ENCODE data around the gene DNAH12. TPM values are rescaled to one million over a fixed set of nuclear protein-coding genes. Genes with fewer than 3 reads are reported as not detected.
"Not testable (repeated sequence)": the region's sequence is repeated elsewhere in the genome, so short reads cannot be mapped to it uniquely, and the experiment has no call there.

DNAH12 gene
- total RNA-seq, 6 experiments from 2014 or later: 0.05 to 0.07 (median 0.05) TPM; not detected in 1

DNA sequence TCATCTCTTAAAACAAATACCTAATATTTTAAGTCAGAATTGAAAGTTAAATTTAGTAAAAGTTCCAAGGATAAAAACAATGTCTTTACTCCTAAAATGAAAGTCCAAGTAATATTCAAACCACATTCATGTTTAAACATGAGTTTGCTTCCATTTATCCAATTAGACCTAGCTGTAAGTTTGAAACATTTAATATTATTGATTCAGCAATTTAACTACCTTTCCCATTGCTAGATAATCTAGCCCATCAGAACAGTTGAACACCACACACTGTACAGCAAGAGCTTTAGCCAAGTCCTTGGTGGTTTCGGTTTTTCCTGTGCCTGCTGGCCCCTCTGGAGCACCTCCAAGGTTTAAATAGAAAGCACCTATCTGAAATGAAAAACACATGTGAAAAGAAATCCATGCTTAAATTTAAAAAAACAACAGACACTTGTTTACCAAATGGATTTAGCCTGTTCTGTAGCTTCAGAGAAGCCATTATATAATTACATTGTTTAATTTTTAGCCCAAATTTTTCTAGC lies 97.8 kb downstream of the DNAH12 start:
- Mint-ChIP-seq H3K4me3 (peak overlapping the region; percentile 49), H3K27ac (no peak overlapping the region), H3K4me1 (ENCODE audit: low read depth) (peaks cover 25% of the 10 kb centered on the region), H3K36me3 (ENCODE audit: low read depth) (no peaks in the 10 kb centered on the region), H3K9me3 (no peaks in the 10 kb centered on the region), H3K27me3 (ENCODE audit: insufficient read depth) (peaks cover 8% of the 10 kb centered on the region)
- TF ChIP-seq, protein P1, sequence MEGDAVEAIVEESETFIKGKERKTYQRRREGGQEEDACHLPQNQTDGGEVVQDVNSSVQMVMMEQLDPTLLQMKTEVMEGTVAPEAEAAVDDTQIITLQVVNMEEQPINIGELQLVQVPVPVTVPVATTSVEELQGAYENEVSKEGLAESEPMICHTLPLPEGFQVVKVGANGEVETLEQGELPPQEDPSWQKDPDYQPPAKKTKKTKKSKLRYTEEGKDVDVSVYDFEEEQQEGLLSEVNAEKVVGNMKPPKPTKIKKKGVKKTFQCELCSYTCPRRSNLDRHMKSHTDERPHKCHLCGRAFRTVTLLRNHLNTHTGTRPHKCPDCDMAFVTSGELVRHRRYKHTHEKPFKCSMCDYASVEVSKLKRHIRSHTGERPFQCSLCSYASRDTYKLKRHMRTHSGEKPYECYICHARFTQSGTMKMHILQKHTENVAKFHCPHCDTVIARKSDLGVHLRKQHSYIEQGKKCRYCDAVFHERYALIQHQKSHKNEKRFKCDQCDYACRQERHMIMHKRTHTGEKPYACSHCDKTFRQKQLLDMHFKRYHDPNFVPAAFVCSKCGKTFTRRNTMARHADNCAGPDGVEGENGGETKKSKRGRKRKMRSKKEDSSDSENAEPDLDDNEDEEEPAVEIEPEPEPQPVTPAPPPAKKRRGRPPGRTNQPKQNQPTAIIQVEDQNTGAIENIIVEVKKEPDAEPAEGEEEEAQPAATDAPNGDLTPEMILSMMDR (IDR thresholded peaks at IDR 0.05): no peak
- DNase-seq: no peak

DNA sequence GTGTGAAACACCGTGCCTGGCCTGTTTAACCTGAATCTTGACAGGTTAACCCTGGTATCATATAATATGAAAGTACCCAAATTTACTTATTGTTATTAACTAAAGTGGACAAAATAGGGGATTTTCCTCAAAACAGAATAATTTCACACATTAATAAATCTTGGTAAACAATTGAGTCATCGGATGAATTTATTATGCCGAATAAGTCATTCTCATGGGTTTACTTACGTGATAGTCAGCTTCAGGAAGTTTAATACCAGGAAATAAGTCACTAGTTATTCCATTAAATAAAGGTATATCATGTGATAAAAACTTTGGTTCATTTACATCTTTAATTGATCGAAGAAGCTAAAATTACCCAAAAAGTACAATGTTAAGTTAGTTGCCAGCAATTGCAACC lies 99.7 kb downstream of the DNAH12 start:
- H3K9me3 Mint-ChIP-seq: no peaks in the 10 kb centered on the region

DNA sequence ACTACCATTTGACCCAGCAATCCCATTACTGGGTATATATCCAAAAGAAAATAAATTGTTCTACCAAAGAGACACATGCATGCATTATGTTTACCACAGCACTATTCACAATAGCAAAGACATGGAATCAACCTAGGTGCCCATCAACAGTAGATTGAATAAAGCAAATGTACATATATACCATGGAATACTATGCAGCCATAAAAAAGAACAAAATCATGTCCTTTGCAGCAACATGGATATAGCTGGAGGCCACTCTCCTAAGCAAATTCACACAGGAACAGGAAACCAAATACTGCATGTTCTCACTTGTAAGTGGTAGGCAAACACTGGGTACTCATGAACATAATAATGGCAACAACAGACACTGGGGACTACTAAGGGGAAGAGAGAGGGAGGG lies 104.0 kb downstream of the DNAH12 start:
- not testable (repeated sequence) for H3K27me3 Mint-ChIP-seq (ENCODE audit: insufficient read depth); H3K36me3 Mint-ChIP-seq (ENCODE audit: low read depth); DNase-seq; H3K27ac Mint-ChIP-seq; H3K4me1 Mint-ChIP-seq (ENCODE audit: low read depth); H3K4me3 Mint-ChIP-seq; H3K9me3 Mint-ChIP-seq

More for the DNA sequence above, 99.7 kb downstream of the DNAH12 start:
- Mint-ChIP-seq H3K27me3 (ENCODE audit: insufficient read depth) (peaks cover 3% of the 10 kb centered on the region), H3K4me3 (no peak overlapping the region), H3K4me1 (ENCODE audit: low read depth) (peaks cover 16% of the 10 kb centered on the region; the same call in 1 of the 2 replicates), H3K36me3 (ENCODE audit: low read depth) (no peaks in the 10 kb centered on the region), H3K27ac (no peak overlapping the region)
- no peak for DNase-seq
- TF ChIP-seq, protein P1 (IDR thresholded peaks at IDR 0.05): no peak

DNA sequence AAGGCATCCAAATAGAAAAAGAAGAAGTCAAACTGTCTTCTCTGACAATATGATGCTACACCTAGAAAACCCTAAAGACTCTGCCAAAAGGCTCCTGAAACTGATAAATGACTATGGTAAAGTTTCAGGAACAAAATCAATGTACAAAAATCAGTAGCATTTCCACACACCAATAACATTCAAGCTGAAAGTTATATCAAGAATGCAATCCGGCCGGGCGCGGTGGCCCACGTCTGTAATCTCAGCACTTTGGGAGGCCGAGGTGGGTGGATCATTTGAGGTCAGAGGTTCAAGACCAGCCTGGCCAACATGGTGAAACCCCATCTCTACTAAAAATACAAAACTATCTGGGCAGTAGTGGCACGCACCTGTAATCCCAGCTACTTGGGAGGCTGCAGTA lies 105.7 kb downstream of the DNAH12 start:
- H3K4me1 Mint-ChIP-seq (ENCODE audit: low read depth); H3K9me3 Mint-ChIP-seq; H3K27me3 Mint-ChIP-seq (ENCODE audit: insufficient read depth); H3K36me3 Mint-ChIP-seq (ENCODE audit: low read depth); H3K4me3 Mint-ChIP-seq; DNase-seq; H3K27ac Mint-ChIP-seq: not testable (repeated sequence)

DNA sequence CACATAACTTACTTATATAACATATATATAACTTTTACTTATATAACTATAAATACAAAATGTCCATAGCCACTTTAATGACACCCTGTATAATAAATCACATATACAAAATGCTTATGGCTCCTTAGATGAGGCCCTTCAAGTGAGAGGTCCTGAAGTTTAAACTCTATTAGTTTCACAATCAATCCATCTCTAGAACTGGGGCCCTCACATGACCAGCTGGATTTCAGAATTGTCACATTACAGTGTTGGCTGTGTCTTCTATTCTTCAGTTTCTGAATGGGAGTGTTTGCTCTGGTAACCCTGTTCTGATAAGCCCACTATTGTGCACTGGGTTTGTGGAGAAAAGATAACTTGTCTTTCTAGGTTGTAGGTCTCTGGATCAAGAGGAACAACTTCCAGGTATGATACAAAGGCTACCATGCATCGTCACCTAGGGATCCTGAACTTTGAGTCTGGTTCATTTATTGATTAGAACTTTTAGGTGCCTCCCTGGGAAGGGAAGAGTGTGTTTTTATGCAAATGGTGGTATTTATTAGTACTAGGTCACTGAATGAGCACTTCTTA lies 107.9 kb downstream of the DNAH12 start:
- DNase-seq: no peak
- no peaks in the 10 kb centered on the region for H3K36me3 Mint-ChIP-seq (ENCODE audit: low read depth)
- no peaks in the 10 kb centered on the region for H3K9me3 Mint-ChIP-seq
- no peak overlapping the region for H3K27ac Mint-ChIP-seq
- no peak overlapping the region for H3K4me3 Mint-ChIP-seq
- no peaks in the 10 kb centered on the region for H3K4me1 Mint-ChIP-seq (ENCODE audit: low read depth)
- peaks cover 8% of the 10 kb centered on the region for H3K27me3 Mint-ChIP-seq (ENCODE audit: insufficient read depth)
- TF ChIP-seq, protein P1 (IDR thresholded peaks at IDR 0.05): no peak

DNA sequence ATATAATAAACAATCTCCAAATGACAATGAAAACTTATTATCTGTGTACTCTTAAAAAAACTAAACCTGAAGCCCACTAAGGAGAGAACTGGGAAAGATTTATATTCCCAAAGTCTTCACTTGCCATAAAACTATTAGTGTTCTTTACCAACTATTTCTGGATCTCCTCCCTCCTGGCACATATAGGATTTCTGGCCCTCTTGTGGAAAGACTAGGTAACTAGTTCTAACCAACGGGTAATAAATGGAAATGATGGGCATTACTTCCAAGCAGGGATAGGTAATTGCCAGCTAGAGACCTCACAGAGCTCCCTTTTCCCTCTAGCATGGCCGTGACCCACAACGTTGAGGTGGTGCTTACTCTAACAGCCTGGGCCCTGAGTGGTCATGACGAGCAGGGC lies 110.1 kb downstream of the DNAH12 start:
- peaks cover 13% of the 10 kb centered on the region for H3K27me3 Mint-ChIP-seq (ENCODE audit: insufficient read depth)
- TF ChIP-seq, protein P1 (IDR thresholded peaks at IDR 0.05): peak; percentile 77
- peak; percentile 53 for DNase-seq
- no peaks in the 10 kb centered on the region for H3K4me1 Mint-ChIP-seq (ENCODE audit: low read depth)
- H3K36me3 Mint-ChIP-seq (ENCODE audit: low read depth): no peaks in the 10 kb centered on the region
- no peak overlapping the region for H3K4me3 Mint-ChIP-seq
- no peak overlapping the region for H3K27ac Mint-ChIP-seq
- no peaks in the 10 kb centered on the region for H3K9me3 Mint-ChIP-seq

Data from HFFc6 (cell line).